ENCODE measurements around the gene VSNL1. TPM values are rescaled to one million over a fixed set of nuclear protein-coding genes. Genes with fewer than 3 reads are reported as not detected.

VSNL1 gene
- total RNA-seq, 1 donor from 2014 or later = 10.4 TPM

- ATAC-seq (ENCODE audit: poor library complexity) = no peak
- intact Hi-C loops (cut with DNase I) = loop anchor here (10.0 kb wide), 1 partner anchor 885 kb away; no protein-coding TSS in a partner anchor
- no peak for DNase-seq
Observed at GRCh38 chr2:17660219-17660618, 119.7 kb downstream of the VSNL1 start.

GRCh38 chr2:17661460-17661859 lies 121.0 kb downstream of the VSNL1 start:
- no peak for DNase-seq

GRCh38 chr2:17662723-17663122 lies 122.2 kb downstream of the VSNL1 start:
- ATAC-seq (ENCODE audit: poor library complexity) = peak; percentile 53
- no peak for DNase-seq
- intact Hi-C loops (cut with DNase I) = loop anchor here (10.0 kb wide), 1 partner anchor 888 kb away; no protein-coding TSS in a partner anchor

More at GRCh38 chr2:17661460-17661859, 121.0 kb downstream of the VSNL1 start:
- intact Hi-C loops (cut with DNase I) = loop anchor here (10.0 kb wide), 1 partner anchor 887 kb away; no protein-coding TSS in a partner anchor
- no peak for ATAC-seq (ENCODE audit: poor library complexity)

GRCh38 chr2:17664534-17664933 lies 124.0 kb downstream of the VSNL1 start:
- intact Hi-C loops (cut with DNase I) = loop anchor here (10.0 kb wide), 1 partner anchor 890 kb away; no protein-coding TSS in a partner anchor
- ATAC-seq (ENCODE audit: poor library complexity) (no peak), DNase-seq (no peak)

GRCh38 chr2:17667898-17668297 lies 127.4 kb downstream of the VSNL1 start:
- DNase-seq = no peak
- intact Hi-C loops (cut with DNase I) = loop anchor here (10.0 kb wide), 1 partner anchor 893 kb away; no protein-coding TSS in a partner anchor
- ATAC-seq (ENCODE audit: poor library complexity) = no peak

- intact Hi-C loops (cut with DNase I) = loop anchor here (10.0 kb wide), 1 partner anchor 198 kb away; no protein-coding TSS in a partner anchor
Observed at GRCh38 chr2:17672583-17673317, 132.3 kb downstream of the VSNL1 start.

GRCh38 chr2:17674817-17675216 lies 134.3 kb downstream of the VSNL1 start:
- DNase-seq (no peak), ATAC-seq (ENCODE audit: poor library complexity) (no peak)
- intact Hi-C loops (cut with DNase I) = loop anchor here (10.0 kb wide), 1 partner anchor 200 kb away; no protein-coding TSS in a partner anchor

More at GRCh38 chr2:17672583-17673317, 132.3 kb downstream of the VSNL1 start:
- no peak for DNase-seq
- no peak for ATAC-seq (ENCODE audit: poor library complexity)

- ATAC-seq (ENCODE audit: poor library complexity) = no peak
- no peak for DNase-seq
- intact Hi-C loops (cut with DNase I) = no loop called here
Observed at GRCh38 chr2:17680119-17680518, 139.6 kb downstream of the VSNL1 start.

- intact Hi-C loops (cut with DNase I) = no loop called here
- peak; percentile 62 for ATAC-seq (ENCODE audit: poor library complexity)
- no peak for DNase-seq
Observed at GRCh38 chr2:17682098-17682857, 141.8 kb downstream of the VSNL1 start.

- intact Hi-C loops (cut with DNase I) = no loop called here
- DNase-seq (no peak), ATAC-seq (ENCODE audit: poor library complexity) (no peak)
Observed at GRCh38 chr2:17683981-17684380, 143.5 kb downstream of the VSNL1 start.

- no peak for ATAC-seq (ENCODE audit: poor library complexity)
- no peak for DNase-seq
- intact Hi-C loops (cut with DNase I) = no loop called here
Observed at GRCh38 chr2:17688600-17688999, 148.1 kb downstream of the VSNL1 start.

- ATAC-seq (ENCODE audit: poor library complexity) = no peak
- no peak for DNase-seq
- intact Hi-C loops (cut with DNase I) = no loop called here
Observed at GRCh38 chr2:17689010-17689409, 148.5 kb downstream of the VSNL1 start.

GRCh38 chr2:17690776-17691175 lies 150.3 kb downstream of the VSNL1 start:
- no peak for ATAC-seq (ENCODE audit: poor library complexity)

More at GRCh38 chr2:17690776-17691175, 150.3 kb downstream of the VSNL1 start:
- intact Hi-C loops (cut with DNase I) = no loop called here
- DNase-seq = no peak

Other genes starting within 250 kb of the VSNL1 start
- gene RAD51AP2, start 22.3 kb upstream of the VSNL1 start, total RNA-seq = 0.16 TPM
- 12.1 TPM for gene SMC6, start 213.1 kb downstream of the VSNL1 start, total RNA-seq
- 4.5 TPM for gene GEN1, start 213.4 kb downstream of the VSNL1 start, total RNA-seq

Data from Right ventricle myocardium superior (tissue), 1 donor.